Fibroblast of pulmonary artery (primary cell): ENCODE data around the gene ZP3.

ENCODE experiments used
- DNase-seq: peaks from one replicate; pipeline ENCODE4 v3.0.0-alpha.2; 2010; ENCODE audit warnings: low read depth
- H3K4me3 ChIP-seq: replicated peaks from 2 replicates; pipeline ENCODE4 v1.5.1; 2011; ENCODE audit warnings: low read depth, mild to moderate bottlenecking, control low read depth, low read length, moderate library complexity
- CTCF ChIP-seq: IDR thresholded peaks from 2 replicates; pipeline ENCODE4 v1.5.1; 2011; ENCODE audit warnings: mild to moderate bottlenecking, control low read depth, low read length, inconsistent platforms; ENCODE audit errors: missing control alignments

Gene ZP3

GRCh38 chr7:76424413-76425111 is at the start of gene ZP3:
ZP3 (plus strand) TSS chr7:76424950; CDS start chr7:76424965, 15 bp downstream.
- no peak for DNase-seq
- H3K4me3 ChIP-seq, result no peak within 1 kb of the TSS
- TF ChIP-seq CTCF, result no peak

- no peak overlapping the region for H3K4me3 ChIP-seq
- no peak for TF ChIP-seq CTCF
- DNase-seq, result no peak
Observed at GRCh38 chr7:76375251-76375650, 49.5 kb upstream of the ZP3 start.

- DNase-seq, result no peak
- no peak for TF ChIP-seq CTCF
- no peak overlapping the region for H3K4me3 ChIP-seq
Observed at GRCh38 chr7:76377186-76377918, 47.4 kb upstream of the ZP3 start.

GRCh38 chr7:76380623-76380966 is 44.2 kb upstream of the ZP3 start:
- DNase-seq, result no peak
- no peak for TF ChIP-seq CTCF
- no peak overlapping the region for H3K4me3 ChIP-seq

- peak; percentile 22 for TF ChIP-seq CTCF
- H3K4me3 ChIP-seq, result no peak overlapping the region
- no peak for DNase-seq
Observed at GRCh38 chr7:76381814-76382213, 42.9 kb upstream of the ZP3 start.

- TF ChIP-seq CTCF, result no peak
- no peak for DNase-seq
- H3K4me3 ChIP-seq, result no peak overlapping the region
Observed at GRCh38 chr7:76383089-76383944, 41.4 kb upstream of the ZP3 start.
